Measurements from ENCODE around the gene EPHA8. TPM values are rescaled to one million over a fixed set of nuclear protein-coding genes. Genes with fewer than 3 reads are reported as not detected.

Gene EPHA8
- total RNA-seq, 1 experiment from 2014 or later, result 3.8 TPM

- H3K36me3 Mint-ChIP-seq, result no peaks in the 10 kb centered on the region
- H3K4me1 Mint-ChIP-seq, result peaks cover 8% of the 10 kb centered on the region
- POLR2A ChIA-PET, result no interaction called here
- DNase-seq (ENCODE audit: low spot score) (no peak), ATAC-seq (no peak)
- CTCF ChIA-PET, result no interaction called here
- H3K9me3 Mint-ChIP-seq, result no peaks in the 10 kb centered on the region
- no peak overlapping the region for H3K4me3 Mint-ChIP-seq
- H3K27me3 Mint-ChIP-seq (ENCODE audit: low read depth), result peaks cover 13% of the 10 kb centered on the region
- TF ChIP-seq ZNF423 (CRISPR knock-in tag; IDR thresholded peaks at IDR 0.05) (no peak), FOXJ3 (CRISPR knock-in tag; IDR thresholded peaks at IDR 0.05; ENCODE audit: borderline replicate concordance) (no peak), USF1 (CRISPR knock-in tag; IDR thresholded peaks at IDR 0.05) (no peak), ZBTB21 (CRISPR knock-in tag; IDR thresholded peaks at IDR 0.05; ENCODE audit: borderline replicate concordance) (no peak), ZNF416 (CRISPR knock-in tag; IDR thresholded peaks at IDR 0.05) (no peak), IRF2 (CRISPR knock-in tag; IDR thresholded peaks at IDR 0.05; ENCODE audit: borderline replicate concordance, low read depth) (no peak), CREM (CRISPR knock-in tag; IDR thresholded peaks at IDR 0.05) (no peak), CBFB (CRISPR knock-in tag; IDR thresholded peaks at IDR 0.05; ENCODE audit: low read depth) (no peak), E2F4 (CRISPR knock-in tag; IDR thresholded peaks at IDR 0.05; ENCODE audit: borderline replicate concordance, low read depth) (no peak), PRRX2 (CRISPR knock-in tag; IDR thresholded peaks at IDR 0.05) (no peak)
- TF ChIP-seq, protein P1, sequence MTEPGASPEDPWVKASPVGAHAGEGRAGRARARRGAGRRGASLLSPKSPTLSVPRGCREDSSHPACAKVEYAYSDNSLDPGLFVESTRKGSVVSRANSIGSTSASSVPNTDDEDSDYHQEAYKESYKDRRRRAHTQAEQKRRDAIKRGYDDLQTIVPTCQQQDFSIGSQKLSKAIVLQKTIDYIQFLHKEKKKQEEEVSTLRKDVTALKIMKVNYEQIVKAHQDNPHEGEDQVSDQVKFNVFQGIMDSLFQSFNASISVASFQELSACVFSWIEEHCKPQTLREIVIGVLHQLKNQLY (CRISPR knock-in tag; IDR thresholded peaks at IDR 0.05), result no peak
- no peak overlapping the region for H3K27ac Mint-ChIP-seq
Measured at GRCh38 chr1:22606161-22606560, 42.9 kb downstream of the EPHA8 start.

DNA sequence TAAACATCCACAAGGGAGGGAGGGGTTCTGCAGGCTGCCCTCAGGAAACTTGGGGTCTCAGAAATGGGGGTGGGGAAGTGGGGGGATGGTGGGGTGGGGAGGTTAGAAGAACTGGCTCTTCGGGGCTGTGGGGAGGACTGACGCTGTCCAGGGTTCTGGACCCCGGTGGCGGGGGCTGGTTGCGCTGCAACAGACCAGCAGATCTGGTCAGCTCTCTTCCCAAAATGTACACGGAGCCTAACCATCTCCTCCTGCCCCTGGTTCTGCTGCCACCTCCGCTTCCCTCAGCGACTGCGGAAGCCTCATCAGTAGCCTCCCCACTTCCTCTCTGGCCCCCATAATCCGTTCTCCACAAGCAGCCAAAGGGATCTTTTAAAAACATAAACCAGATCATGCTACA, 43.9 kb downstream of the EPHA8 start:
- Mint-ChIP-seq H3K9me3 (no peaks in the 10 kb centered on the region), H3K36me3 (no peaks in the 10 kb centered on the region), H3K27me3 (ENCODE audit: low read depth) (peaks cover 13% of the 10 kb centered on the region), H3K4me3 (no peak overlapping the region), H3K4me1 (peaks cover 8% of the 10 kb centered on the region), H3K27ac (no peak overlapping the region)
- TF ChIP-seq SMAD4 (CRISPR knock-in tag; IDR thresholded peaks at IDR 0.05), result no peak
- 0 out of 2 replicates have a peak, but pooled peaks have one; percentile 30 for TF ChIP-seq FOXP4 (CRISPR knock-in tag; IDR thresholded peaks at IDR 0.05)
- TF ChIP-seq CREM (CRISPR knock-in tag; IDR thresholded peaks at IDR 0.05), result no peak
- DNase-seq (ENCODE audit: low spot score) (peak; percentile 63), ATAC-seq (peak; percentile 69)
- CTCF ChIA-PET, result interaction anchor here (0.8 to 1.0 kb wide), 3 partner anchors 15 to 35 kb away, joined by 3 to 4 read pairs (median 3); no protein-coding TSS in a partner anchor
- POLR2A ChIA-PET, result no interaction called here

- peaks cover 8% of the 10 kb centered on the region for H3K4me1 Mint-ChIP-seq
- no peak overlapping the region for H3K27ac Mint-ChIP-seq
- H3K36me3 Mint-ChIP-seq, result no peaks in the 10 kb centered on the region
- ChIA-PET POLR2A (no interaction called here), CTCF (no interaction called here)
- no peaks in the 10 kb centered on the region for H3K9me3 Mint-ChIP-seq
- no peak for DNase-seq (ENCODE audit: low spot score)
- H3K27me3 Mint-ChIP-seq (ENCODE audit: low read depth), result peaks cover 13% of the 10 kb centered on the region
- no peak overlapping the region for H3K4me3 Mint-ChIP-seq
- ATAC-seq, result no peak
- TF ChIP-seq ZNF671 (CRISPR knock-in tag; IDR thresholded peaks at IDR 0.05) (no peak), GTF2I (CRISPR knock-in tag; conservative IDR thresholded peaks at IDR 0.05) (no peak), HMGA2 (CRISPR knock-in tag; IDR thresholded peaks at IDR 0.05) (no peak), SOX15 (CRISPR knock-in tag; IDR thresholded peaks at IDR 0.05) (no peak), NFYB (CRISPR knock-in tag; conservative IDR thresholded peaks at IDR 0.05; ENCODE audit: low read depth) (no peak), ZNF396 (CRISPR knock-in tag; IDR thresholded peaks at IDR 0.05; ENCODE audit: borderline replicate concordance) (no peak), ETV6 (CRISPR knock-in tag; IDR thresholded peaks at IDR 0.05) (no peak), CREM (CRISPR knock-in tag; IDR thresholded peaks at IDR 0.05) (no peak)
- TF ChIP-seq, protein P2, sequence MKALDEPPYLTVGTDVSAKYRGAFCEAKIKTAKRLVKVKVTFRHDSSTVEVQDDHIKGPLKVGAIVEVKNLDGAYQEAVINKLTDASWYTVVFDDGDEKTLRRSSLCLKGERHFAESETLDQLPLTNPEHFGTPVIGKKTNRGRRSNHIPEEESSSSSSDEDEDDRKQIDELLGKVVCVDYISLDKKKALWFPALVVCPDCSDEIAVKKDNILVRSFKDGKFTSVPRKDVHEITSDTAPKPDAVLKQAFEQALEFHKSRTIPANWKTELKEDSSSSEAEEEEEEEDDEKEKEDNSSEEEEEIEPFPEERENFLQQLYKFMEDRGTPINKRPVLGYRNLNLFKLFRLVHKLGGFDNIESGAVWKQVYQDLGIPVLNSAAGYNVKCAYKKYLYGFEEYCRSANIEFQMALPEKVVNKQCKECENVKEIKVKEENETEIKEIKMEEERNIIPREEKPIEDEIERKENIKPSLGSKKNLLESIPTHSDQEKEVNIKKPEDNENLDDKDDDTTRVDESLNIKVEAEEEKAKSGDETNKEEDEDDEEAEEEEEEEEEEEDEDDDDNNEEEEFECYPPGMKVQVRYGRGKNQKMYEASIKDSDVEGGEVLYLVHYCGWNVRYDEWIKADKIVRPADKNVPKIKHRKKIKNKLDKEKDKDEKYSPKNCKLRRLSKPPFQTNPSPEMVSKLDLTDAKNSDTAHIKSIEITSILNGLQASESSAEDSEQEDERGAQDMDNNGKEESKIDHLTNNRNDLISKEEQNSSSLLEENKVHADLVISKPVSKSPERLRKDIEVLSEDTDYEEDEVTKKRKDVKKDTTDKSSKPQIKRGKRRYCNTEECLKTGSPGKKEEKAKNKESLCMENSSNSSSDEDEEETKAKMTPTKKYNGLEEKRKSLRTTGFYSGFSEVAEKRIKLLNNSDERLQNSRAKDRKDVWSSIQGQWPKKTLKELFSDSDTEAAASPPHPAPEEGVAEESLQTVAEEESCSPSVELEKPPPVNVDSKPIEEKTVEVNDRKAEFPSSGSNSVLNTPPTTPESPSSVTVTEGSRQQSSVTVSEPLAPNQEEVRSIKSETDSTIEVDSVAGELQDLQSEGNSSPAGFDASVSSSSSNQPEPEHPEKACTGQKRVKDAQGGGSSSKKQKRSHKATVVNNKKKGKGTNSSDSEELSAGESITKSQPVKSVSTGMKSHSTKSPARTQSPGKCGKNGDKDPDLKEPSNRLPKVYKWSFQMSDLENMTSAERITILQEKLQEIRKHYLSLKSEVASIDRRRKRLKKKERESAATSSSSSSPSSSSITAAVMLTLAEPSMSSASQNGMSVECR (CRISPR knock-in tag; IDR thresholded peaks at IDR 0.05; ENCODE audit: borderline replicate concordance), result no peak
- TF ChIP-seq, protein P3, sequence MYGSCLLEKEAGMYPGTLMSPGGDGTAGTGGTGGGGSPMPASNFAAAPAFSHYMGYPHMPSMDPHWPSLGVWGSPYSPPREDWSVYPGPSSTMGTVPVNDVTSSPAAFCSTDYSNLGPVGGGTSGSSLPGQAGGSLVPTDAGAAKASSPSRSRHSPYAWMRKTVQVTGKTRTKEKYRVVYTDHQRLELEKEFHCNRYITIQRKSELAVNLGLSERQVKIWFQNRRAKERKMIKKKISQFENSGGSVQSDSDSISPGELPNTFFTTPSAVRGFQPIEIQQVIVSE (CRISPR knock-in tag; IDR thresholded peaks at IDR 0.05; ENCODE audit: borderline replicate concordance), result no peak
- TF ChIP-seq, protein P4, sequence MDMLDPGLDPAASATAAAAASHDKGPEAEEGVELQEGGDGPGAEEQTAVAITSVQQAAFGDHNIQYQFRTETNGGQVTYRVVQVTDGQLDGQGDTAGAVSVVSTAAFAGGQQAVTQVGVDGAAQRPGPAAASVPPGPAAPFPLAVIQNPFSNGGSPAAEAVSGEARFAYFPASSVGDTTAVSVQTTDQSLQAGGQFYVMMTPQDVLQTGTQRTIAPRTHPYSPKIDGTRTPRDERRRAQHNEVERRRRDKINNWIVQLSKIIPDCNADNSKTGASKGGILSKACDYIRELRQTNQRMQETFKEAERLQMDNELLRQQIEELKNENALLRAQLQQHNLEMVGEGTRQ (CRISPR knock-in tag; IDR thresholded peaks at IDR 0.05), result no peak
Measured at GRCh38 chr1:22608361-22608760, 45.1 kb downstream of the EPHA8 start.
